Renal cortex interstitium (tissue), 11 donors: ENCODE data around the gene RNF150. TPM values are rescaled to one million over a fixed set of nuclear protein-coding genes. Genes with fewer than 3 reads are reported as not detected.

Experiments used
- DNase-seq, 11 donors: peaks; one replicate each; pipeline ENCODE4 v3.0.0-alpha.2; 2013; ENCODE audit warnings: low read depth in 9 of 11, low spot score in 4 of 11; ENCODE audit errors: extremely low read depth in 1 of 11
- polyA plus RNA-seq, 3 donors: library from polyadenylated mRNA; unstranded; fragments of 120-200 nt; gene quantifications; one replicate each; pipeline ENCODE4 v1.2.1, GENCODE V29; 2013; ENCODE audit not compliant: insufficient read length in 3 of 3

The RNF150 gene
- polyA plus RNA-seq, 3 donors: 26.0 to 29.0 (median 28.0) TPM

DNA sequence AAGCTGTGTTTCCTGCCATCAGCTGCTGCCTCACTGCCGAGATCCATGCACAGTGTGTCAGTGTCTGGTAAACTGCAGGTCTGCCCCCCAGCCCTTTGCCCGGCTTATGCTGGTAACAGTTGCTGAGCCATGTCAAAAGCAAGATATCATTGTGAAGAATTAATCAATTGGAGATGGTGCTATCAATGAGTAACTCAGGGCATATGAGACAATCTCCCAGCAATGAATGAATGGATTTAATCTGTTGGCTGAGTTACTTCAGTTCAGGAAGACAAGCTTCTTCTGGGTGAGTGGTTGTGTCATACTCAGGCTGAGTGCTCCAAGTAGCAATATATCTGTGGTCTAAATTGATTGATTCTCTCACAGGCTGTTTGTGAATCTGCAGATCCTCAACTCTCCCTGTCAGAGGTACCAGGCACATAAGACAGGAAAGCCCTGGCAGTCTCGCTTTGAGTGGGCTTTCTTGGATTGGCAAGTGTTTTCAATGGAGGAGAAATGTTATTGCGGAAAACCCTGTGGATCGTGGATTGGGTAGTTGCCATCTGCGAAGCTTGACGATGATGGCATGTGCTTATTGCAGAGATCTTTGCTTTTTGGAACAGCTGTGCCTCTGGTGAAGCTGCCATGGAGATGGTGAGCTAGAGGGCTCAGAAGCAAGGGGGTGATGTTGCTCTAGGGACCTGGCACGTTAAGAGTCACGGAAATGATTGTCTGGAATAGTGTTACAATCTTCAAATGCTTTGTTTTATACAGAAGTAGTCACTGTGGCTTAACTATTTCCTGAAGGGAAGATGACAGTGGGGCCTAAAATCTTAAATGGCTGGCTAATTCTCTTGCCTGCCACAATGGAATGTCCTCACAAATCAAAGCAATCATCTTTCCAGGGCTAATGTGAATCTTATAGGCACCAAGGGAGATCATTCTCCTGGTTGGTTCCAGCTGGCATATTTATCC lies 229.5 kb downstream of the RNF150 start:
- no peak for DNase-seq

DNA sequence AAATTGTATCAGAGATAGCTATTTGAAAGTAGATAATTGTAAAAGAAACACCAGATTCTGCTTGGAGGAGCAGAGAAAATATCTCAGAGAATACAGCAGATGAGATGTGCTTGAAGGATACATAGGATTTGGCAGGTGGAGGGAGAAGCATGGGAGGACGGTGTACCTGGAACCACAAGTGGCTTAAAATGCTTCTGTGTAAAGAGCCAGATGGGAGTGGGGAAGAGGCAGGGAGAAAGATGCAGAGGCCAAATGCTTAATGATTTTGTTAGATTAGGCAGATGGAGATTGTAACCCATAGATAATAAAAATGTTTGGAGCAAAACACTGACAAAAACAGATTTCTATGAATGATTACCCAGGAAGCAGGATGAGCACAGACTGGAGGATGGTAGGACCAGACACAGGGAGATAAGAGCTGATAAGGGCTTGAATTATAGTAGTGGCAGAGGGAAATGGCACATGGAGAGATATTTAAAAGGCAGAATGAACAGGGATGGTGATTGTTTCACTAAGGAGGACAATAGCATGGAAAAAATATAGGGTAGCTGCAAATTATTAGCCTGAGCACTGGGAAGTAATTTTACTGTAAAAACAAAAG lies 231.4 kb downstream of the RNF150 start:
- DNase-seq: no peak

DNA sequence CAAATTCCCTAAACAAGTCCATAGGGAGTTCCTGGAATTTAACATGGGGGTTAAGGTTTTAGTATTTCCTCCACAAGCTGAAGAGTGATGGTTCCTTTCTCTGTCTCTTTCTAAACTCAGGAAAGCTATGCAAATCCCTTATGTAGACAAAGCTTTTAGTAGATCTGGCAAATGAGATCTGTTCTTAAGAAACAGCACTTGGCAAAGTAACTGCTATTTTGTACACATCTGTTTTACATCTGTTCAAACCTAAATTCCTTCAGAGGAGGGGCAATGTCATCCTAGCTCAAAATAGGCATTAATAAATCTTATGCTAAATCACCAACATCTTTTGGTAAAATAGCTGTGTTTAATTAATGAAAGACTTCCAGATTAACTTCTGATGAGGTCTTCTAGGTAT lies 239.3 kb downstream of the RNF150 start:
- peak in 4 of 11 donors; percentile 8 to 32 (median 24) for DNase-seq

DNA sequence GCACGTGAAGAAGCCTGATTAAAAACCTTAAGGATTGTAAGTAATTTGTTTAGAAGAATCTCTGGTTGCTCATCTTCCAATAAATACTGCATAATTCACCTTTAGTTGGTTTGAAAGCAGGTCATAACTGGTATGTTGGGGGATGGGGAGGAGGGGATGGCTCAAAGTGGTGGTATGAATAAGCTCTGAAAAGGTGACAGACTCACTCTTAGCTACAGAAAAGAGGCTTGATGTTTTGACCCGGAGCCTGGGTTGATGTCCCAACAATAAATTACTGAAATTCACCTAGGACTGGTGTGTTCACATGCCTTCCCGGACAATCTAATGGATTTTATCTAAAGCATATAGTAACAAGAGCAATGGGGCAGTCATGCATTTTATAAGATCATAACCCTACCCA lies 245.2 kb downstream of the RNF150 start:
- no peak for DNase-seq

DNA sequence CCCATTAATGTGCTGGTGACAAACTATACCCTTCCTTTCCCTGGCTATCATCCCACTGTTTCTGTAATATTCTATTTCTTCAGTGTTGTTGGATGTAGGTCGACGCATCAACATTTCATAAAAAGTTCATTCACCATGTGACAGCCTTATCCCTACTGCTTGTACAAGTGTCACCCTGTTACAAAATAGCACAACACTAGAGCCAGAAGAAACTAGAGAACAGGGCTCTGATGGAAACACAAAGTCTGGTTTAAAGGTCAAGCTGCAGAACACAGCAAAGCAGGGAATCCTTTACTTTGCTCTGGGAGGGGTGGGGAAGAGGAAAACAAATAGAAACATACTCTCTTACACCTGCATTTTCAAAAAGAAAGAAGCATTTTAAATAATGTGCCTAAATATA lies 245.8 kb downstream of the RNF150 start:
- DNase-seq: no peak

DNA sequence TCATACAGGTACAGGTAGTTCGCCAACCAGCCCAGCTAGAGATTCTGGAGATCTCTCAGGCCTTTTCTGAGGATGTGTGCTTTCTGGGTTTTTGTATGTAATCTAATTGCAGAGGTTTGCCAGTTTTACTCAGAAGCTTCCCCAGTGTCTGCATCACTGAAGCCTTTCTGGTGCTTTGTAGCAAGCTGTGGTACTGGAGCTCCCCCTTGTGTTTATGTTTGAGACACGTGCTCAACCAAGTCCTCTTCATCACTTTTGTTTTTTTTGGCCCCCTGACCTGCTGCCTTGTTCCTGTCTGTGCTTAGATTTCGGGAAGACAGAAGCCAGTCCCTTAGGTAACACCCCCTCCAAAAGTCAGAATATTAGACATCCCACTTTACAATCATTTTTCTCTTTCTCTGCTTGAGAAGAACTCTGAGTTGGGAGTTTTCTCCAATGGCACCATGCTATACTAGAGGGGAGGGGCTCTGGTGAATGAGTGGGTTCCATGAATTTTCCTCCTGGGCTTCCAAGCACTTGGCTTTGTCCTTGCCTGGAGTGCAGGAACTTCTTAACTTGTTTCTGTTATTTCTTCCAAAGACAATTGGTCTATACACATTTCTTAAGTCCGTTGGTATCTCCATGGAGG lies 248.7 kb downstream of the RNF150 start:
- no peak for DNase-seq

DNA sequence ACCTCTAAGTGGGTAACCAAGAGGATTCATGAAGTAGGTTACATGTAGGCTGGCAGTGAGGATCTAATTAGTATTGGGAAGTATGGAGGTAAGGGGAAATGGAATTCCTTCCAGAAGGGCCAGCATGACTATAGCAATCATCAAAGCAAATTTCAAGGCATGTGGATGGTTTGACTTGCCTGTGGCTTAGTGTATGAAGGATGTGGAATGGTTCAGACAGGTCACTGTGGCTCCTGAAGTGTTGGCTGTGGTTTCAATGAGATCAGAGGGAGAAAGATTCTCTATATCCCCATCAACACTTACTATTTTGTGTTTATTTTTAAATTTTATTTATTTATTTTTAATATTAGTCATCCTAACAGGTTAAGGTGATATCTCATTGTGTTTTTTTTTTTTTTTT lies 255.5 kb downstream of the RNF150 start:
- DNase-seq: no peak

DNA sequence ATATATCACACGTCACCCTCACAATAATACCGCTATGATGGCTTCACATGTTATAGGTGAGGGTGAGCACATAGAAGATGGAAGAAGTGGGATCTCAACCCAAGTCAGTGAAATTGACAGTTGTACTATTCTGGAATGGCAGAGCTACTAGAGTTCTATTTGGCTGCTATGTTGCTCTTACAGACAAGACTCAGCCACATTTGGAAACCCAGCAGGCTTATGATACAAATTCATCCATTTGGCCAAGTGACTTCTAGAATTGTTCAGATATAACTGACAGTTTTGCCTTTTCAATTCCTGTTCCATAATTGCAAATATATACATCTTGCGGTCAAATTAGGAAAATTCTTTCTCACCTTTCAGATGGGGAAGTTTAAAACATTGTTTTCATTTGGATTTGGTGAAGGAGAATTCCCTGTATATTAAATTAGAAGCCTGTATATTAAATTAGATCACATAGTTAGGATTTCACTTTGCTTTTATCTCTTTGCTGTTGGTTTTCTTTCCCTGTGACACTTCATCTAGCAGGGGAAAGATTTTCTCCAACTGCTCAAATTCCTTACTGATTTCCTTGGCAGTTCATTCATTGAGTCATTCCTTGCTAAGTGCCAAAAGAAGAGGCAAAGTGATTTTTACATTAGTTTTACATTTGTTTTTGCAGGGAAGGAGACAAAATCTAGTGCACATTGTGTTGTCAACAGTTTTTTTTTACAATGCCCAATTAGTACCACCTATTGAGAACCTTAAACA lies 256.5 kb downstream of the RNF150 start:
- no peak for DNase-seq

DNA sequence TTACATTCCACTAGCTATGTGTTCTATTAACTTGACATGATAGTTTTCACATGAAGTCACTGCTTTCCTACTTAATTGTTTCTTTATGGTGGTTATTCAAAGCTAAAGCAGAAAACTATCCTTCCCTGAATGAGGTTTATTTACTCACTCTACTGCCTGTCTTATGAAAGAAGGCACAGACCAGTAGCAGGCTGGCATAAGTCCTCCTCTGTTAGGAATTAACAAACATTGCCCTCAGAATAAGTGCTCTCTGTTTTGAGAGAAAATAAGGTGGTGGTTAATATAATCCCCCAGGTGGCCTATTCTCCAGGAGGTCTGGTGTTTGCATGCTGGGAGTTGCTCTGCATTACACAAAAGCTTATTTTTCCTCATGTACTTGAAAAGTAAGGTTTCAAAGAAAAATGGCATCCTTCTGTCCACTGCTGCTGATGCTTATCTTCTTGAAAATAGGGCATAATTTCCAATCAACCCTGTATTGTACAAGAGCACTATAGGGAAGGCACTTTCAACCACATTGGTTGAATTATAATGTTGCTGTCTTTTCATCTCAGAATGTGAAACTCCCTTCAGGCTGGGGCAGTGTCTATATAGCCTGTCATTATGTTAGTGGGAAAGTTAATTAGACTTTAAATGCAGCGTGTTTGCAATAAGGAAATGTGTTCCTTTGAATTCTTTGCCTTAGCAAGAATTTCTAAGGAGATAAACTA lies 257.4 kb downstream of the RNF150 start:
- no peak for DNase-seq

DNA sequence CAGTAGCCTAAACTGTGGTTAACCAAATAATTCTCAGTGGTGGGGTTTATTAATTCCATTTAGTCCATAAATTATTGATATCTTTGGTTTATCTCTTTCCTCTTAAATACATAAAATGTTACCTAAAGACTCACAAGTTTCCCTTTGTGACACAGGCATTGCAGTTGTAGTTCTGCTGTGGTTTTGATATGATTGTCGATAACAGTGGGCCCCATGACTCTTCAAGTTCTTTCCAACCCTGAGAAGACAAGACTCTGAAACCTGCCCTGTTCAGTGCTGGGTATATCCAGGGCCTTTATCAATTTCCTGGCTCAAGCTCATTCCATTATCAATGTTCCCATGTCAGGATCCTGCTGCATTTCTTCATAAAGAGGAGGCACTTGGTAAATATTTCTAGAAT lies 259.2 kb downstream of the RNF150 start:
- DNase-seq: no peak

DNA sequence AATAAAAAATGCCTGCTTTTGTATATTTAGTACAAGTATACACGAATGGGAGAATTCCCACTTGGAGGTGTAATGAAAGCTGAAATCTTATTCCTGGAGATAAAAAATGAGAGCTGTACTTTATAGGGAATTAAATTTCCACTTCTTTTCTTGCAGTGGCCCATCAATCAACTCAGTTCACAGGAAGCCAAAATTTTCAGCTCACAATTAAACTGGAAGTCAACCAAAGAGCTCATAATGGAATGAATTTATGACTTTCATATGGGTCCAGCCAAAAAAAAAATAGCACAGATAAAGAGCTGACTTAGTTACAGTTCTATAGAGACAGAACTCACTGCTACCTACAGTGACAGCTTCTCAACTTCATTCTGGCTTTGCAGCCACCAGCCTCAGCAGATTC lies 261.9 kb downstream of the RNF150 start:
- no peak for DNase-seq

DNA sequence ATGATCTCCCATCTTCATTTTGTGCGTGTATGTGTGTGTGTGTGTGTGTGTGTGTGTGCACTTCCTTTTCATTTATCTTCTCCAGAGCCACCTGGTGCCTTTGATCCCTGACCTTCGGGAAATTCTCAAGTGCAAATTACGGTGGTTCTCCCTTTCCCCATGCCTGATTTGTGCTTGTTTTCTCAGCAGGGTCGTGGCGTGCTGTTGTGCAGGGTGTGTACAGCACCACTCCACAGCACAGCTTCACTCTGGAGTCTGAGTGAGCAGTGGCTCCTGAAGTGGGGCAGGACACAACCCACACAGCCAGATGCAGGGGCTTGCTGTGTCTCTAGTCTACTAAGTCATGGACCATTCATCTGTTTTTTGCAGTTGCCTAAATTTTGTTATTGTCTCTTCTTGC lies 262.8 kb downstream of the RNF150 start:
- no peak for DNase-seq

DNA sequence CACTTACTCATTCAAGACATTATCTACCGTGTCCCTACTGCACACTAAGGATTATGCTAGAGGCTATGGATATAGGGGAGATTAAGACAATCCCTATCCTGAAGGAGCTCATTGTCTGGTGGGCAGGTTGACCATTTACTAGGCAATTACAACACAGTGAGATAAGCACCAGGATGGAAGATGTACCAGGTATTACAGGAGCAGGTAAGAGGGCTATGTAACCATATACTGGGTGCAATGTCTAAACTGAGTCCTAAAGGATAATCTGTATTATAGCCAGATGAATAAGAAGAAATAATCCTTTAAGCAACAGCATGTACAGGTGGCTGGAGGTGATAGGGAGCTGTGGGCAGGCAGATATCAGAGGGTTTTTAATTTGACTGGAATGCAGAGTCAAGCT lies 263.8 kb downstream of the RNF150 start:
- no peak for DNase-seq

DNA sequence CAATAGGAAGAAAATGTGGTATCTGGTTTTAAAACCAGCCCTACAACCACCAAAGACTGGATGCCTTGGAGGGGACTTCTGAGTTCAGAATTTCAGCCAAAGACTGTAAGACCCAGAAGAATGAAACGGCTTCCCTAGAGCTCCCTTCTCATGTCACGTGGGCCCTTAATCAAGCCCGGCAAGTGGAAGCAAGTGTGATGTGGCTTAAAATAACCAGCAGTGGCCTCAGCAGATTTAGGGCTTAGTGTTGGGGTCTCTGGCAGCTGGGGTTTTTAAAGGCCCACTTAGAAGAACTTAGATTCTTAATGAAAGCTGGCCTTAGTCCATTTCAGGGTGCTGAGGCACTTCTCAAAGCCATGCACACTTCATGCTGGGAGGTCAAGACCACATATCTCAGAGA lies 265.9 kb downstream of the RNF150 start:
- no peak for DNase-seq

DNA sequence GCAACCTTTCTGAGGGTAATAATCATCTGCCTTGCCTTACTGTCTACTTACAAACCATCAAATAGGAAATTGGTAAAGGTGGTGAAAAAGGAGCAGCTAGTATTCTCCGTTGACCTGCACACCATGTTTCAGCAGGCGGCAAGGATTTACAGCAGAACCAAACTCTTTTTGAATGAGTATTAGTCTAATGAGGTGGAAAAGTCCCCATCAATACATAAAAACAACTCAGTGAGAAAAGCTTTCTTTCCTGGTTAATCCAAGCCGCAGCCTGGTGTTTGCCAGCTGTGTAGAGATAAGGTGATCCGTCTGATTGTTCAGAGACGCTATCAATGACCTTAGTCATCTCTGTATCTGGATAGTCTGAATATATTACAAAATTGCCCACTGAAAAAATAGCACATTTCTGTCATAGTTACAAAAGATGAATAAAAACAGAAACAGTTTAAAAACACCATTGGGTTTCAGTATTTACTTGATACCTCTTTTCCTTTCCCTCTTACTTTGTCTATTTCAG lies 266.7 kb downstream of the RNF150 start:
- DNase-seq: no peak

DNA sequence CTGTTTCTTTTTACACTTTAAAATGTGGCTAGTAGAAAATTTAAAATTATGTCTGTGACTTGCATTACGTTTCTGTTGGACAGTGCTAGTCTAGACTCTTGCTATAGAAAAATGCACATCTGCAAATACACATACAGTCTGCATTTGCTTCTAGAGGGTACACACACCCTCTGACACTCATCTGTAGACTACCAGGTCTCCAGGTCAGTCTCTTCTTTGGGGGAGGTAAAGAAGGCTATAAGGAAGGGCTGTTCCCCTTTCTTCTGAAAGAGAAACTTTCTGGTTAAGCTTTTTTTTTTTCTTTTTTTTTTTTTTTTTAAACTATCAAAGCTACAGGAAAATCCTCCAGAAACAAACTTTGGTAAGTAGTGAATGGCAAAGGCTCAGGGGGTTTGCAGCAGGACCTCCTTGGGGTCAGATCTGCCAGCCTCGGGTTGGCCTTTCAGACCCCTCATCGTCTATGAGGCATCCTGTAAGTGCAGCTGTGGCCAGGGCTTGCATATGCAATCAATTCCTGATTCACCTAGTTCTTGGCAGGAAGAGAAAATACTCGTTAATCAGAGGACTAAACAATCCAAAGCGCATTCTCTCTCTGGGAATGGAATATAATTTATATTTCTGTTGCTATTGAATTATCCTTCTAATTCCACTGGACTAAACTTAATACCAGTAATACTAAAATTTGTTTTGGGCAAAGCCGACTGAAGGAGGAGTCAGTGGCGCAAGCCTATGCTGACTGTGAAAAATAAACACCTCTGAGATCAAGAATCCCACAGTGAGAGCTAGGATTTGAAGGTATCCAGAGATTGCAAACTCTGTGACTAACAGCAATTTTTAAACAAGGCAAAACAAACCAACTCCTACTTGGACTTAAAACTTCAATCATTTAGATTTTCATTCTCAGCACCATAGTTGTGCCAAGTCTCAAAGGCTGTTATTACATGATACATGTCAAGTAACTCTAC lies 267.7 kb downstream of the RNF150 start:
- no peak for DNase-seq

DNA sequence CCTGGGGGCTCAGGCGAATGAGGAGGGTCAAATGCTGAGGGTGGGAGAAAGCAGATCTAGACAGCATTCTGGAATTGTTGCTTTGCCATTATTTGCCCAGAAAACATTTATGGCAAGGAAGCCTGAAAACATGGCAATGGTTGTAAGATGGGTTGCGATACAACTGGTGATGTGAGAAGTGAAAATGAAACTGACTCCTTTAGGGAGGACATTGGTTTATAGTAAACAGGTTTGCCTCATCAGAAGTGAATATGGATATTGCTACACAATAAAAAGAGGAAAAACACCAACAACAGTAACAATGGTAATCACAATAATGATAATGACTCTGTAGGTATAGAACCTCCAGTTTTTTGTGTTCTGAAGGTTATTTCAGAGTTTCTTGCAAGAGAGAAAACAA lies 270.1 kb downstream of the RNF150 start:
- DNase-seq: no peak

DNA sequence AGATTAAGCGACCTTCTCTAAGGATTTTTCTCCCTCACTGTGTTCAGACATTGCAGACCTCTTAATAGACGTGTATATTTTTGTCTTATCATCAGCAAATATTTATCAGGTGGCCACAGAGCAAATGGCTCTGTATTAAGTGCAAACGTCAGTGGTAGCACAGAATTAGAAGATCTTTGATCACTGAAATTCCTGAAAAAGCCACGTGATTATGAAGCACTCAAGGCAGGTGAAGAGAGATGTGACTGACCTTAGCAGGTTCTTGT lies 271.2 kb downstream of the RNF150 start:
- DNase-seq: no peak
